OCI-LY1 (cell line): ENCODE measurements around the gene LRRFIP1.

Experiments
- CTCF ChIP-seq: fragments of 200-600 bp; sonication (generic), shearing (Covaris generic); IDR thresholded peaks from 2 replicates; pipeline ENCODE4 v1.5.1; 2017; ENCODE audit warnings: mild to moderate bottlenecking, antibody characterized with exemption, low read length, moderate library complexity, mixed read lengths
- EZH2 ChIP-seq: fragments of 200-600 bp; sonication (generic), shearing (Covaris generic); IDR thresholded peaks from 2 replicates; pipeline ENCODE4 v1.8.0; 2017; ENCODE audit warnings: borderline replicate concordance, mixed run types, mild to moderate bottlenecking, antibody characterized with exemption, low read length, moderate library complexity, mixed read lengths

- TF ChIP-seq CTCF (no peak), EZH2 (no peak)
These were observed 145.1 kb downstream of the LRRFIP1 start for GRCh38 chr2:237772513-237772912.
